Measurements from ENCODE around the gene WWOX. TPM values are rescaled to one million over a fixed set of nuclear protein-coding genes. Genes with fewer than 3 reads are reported as not detected.
A peak's percentile ranks its signal among the peaks of the same experiment; 100 is the strongest.

WWOX gene
- total RNA-seq, 1 donor from 2014 or later, result 16.7 TPM

DNA sequence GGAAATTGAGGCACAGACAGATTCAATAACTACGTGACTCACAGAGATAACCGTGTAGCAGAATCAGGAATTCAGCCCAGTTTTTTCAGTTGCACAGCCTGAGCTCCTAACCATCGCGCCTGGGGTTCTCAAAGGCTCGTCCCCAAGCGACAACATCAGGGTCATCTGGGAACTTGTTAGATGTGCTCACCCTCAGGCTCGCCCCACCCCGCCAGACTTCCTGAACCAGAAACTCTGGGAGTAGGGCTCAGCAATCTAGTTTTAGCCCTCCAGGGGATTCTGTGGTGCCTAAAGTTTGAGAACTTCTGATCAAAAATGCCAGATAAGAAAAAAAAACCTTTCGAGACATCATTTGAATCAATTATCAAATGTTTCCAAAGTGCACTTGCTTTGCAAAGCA lies 559.8 kb downstream of the WWOX start:
- Histone ChIP-seq H3K36me3 (ENCODE audit: control insufficient read depth in 3 of 3, insufficient read depth in 3 of 3, low read length in 3 of 3) (no peaks in the 10 kb centered on the region), H3K4me3 (ENCODE audit: low read length in 3 of 3) (no peak overlapping the region), H3K9ac (ENCODE audit: low read depth in 1 of 3, low read length in 3 of 3) (no peak overlapping the region), H3K4me1 (ENCODE audit: control insufficient read depth in 3 of 3, insufficient read depth in 3 of 3, low read length in 3 of 3) (peaks cover 3 to 14% (median 7%) of the 10 kb centered on the region in 3 donors), H3K9me3 (ENCODE audit: control insufficient read depth in 3 of 3, low read length in 3 of 3) (no peaks in the 10 kb centered on the region), H3K27ac (ENCODE audit: low read depth, low read length) (no peak overlapping the region), H3K27me3 (ENCODE audit: control insufficient read depth in 3 of 3, insufficient read depth in 3 of 3, low read length in 3 of 3) (no peaks in the 10 kb centered on the region)

DNA sequence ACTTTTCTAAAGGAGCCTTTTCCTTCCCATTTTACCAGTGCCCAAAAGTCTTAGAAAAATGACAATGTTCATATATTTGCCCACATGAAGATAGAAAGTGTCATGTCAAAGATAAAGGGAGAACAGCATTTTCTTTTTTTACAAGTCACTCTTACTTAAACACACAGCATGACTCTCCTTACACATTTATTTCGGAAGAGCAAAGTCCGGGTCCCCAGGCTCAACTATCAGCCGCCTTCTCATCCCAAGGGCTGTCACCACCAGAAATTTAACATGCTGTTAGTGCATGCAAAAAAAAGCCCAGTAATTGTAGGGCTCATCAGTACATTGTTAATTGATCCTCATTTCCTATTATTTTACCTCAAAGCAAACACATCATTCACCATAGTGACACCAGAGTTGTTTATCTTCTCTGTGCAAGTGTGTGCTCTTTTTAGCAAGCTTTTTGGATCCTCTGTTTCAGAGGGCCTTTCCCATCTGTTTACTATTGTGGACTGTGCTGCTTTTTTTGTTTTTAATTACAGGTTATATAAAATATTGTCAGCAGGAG lies 560.3 kb downstream of the WWOX start:
- peak overlapping the region; percentile 37 for H3K27ac ChIP-seq (ENCODE audit: low read depth, low read length)
- H3K4me1 ChIP-seq (ENCODE audit: control insufficient read depth in 3 of 3, insufficient read depth in 3 of 3, low read length in 3 of 3), result peaks cover 3 to 14% (median 7%) of the 10 kb centered on the region in 3 donors
- no peaks in the 10 kb centered on the region for H3K27me3 ChIP-seq (ENCODE audit: control insufficient read depth in 3 of 3, insufficient read depth in 3 of 3, low read length in 3 of 3)
- no peak overlapping the region for H3K4me3 ChIP-seq (ENCODE audit: low read length in 3 of 3)
- no peaks in the 10 kb centered on the region for H3K36me3 ChIP-seq (ENCODE audit: control insufficient read depth in 3 of 3, insufficient read depth in 3 of 3, low read length in 3 of 3)
- no peaks in the 10 kb centered on the region for H3K9me3 ChIP-seq (ENCODE audit: control insufficient read depth in 3 of 3, low read length in 3 of 3)
- no peak overlapping the region for H3K9ac ChIP-seq (ENCODE audit: low read depth in 1 of 3, low read length in 3 of 3)

DNA sequence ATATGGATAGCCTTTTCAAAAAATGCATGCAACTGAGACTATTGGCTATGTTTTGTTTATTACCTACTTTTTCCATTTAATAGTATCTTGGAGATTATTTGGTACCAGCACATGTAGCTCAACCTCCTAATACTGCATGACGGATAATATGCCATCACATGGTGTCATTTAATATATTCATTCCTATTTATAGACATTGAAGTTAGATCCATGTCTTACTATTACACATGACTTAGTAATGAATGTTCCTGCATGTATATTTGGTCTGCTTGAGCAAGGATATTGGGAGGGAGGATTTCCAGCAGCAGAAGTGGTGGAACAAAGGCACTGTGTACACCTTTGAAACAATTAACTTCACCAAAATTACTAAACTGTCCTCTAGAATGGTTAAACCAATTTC lies 561.3 kb downstream of the WWOX start:
- Histone ChIP-seq H3K9me3 (ENCODE audit: control insufficient read depth in 3 of 3, low read length in 3 of 3) (no peaks in the 10 kb centered on the region), H3K36me3 (ENCODE audit: control insufficient read depth in 3 of 3, insufficient read depth in 3 of 3, low read length in 3 of 3) (no peaks in the 10 kb centered on the region), H3K27me3 (ENCODE audit: control insufficient read depth in 3 of 3, insufficient read depth in 3 of 3, low read length in 3 of 3) (no peaks in the 10 kb centered on the region), H3K27ac (ENCODE audit: low read depth, low read length) (peak overlapping the region; percentile 59), H3K4me3 (ENCODE audit: low read length in 3 of 3) (no peak overlapping the region), H3K9ac (ENCODE audit: low read depth in 1 of 3, low read length in 3 of 3) (no peak overlapping the region), H3K4me1 (ENCODE audit: control insufficient read depth in 3 of 3, insufficient read depth in 3 of 3, low read length in 3 of 3) (peaks cover 3 to 14% (median 5%) of the 10 kb centered on the region in 3 donors)

DNA sequence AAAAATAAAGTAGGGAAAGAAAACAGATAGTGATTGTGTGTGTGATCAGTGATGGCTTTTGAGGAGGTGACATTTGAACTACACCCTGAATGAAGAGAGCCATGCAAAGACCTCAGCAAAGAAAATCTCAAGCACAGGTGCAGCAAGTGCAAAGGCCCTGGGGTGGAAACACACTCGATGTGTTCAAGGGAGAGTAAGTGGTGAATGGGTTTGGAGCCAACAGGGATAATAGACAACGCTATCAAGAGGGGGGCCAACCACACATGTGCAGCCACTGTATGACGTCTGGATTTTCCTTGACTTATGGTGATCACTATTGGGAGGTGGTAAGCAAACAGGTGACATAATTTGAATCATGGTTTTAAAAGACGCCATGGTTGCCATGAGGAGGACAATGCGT lies 564.2 kb downstream of the WWOX start:
- H3K4me1 ChIP-seq (ENCODE audit: control insufficient read depth in 3 of 3, insufficient read depth in 3 of 3, low read length in 3 of 3), result peaks cover 3 to 14% (median 5%) of the 10 kb centered on the region in 3 donors
- H3K9me3 ChIP-seq (ENCODE audit: control insufficient read depth in 3 of 3, low read length in 3 of 3), result no peaks in the 10 kb centered on the region
- no peak overlapping the region for H3K4me3 ChIP-seq (ENCODE audit: low read length in 3 of 3)
- no peaks in the 10 kb centered on the region for H3K36me3 ChIP-seq (ENCODE audit: control insufficient read depth in 3 of 3, insufficient read depth in 3 of 3, low read length in 3 of 3)
- H3K27me3 ChIP-seq (ENCODE audit: control insufficient read depth in 3 of 3, insufficient read depth in 3 of 3, low read length in 3 of 3), result no peaks in the 10 kb centered on the region
- no peak overlapping the region for H3K9ac ChIP-seq (ENCODE audit: low read depth in 1 of 3, low read length in 3 of 3)
- no peak overlapping the region for H3K27ac ChIP-seq (ENCODE audit: low read depth, low read length)

DNA sequence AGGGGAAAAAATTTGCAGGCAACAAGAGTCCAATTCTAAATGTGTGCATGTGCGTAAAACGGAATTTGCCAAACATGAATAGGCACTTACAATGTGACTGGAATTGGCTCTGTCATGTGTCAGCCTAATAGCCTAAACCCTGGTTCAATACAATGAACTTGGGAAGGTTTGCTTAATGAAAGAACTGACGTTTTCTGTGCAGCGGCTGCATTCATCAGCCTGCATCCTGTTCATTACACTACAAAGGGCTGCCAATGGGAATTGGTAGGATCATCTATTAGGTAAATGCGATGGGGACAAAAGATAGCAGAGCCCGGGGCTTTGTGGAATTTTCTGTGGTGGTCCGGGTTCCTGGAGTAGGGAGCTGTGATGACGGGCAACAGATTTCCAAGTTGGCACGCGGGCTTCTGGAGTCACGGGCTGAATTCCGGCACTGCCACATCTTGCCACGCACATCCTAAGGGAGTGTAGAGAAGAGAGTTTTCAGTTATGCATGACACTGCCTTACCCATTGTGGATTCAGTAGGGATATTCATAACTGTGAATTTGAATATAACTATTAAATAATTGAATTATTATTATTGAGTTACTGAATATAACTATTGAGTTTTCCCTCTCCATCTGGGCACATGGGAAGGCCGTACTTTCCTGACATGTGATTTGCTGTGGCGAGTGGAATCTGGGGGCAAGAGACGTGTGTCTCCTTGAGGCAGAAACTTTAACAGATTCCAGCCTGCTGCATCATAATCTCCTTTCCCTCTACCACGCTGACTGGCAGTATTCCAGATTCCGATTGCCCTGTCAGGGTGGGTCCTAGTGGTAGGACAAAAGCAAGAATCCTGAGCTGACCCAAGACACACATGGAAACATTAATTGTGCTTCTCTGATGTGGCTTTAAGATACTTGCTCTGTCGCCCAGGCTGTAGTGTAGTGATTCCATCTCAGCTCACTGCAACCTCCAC lies 565.6 kb downstream of the WWOX start:
- Histone ChIP-seq H3K9ac (ENCODE audit: low read depth in 1 of 3, low read length in 3 of 3) (no peak overlapping the region), H3K27ac (ENCODE audit: low read depth, low read length) (no peak overlapping the region), H3K36me3 (ENCODE audit: control insufficient read depth in 3 of 3, insufficient read depth in 3 of 3, low read length in 3 of 3) (no peaks in the 10 kb centered on the region), H3K9me3 (ENCODE audit: control insufficient read depth in 3 of 3, low read length in 3 of 3) (no peaks in the 10 kb centered on the region), H3K27me3 (ENCODE audit: control insufficient read depth in 3 of 3, insufficient read depth in 3 of 3, low read length in 3 of 3) (no peaks in the 10 kb centered on the region), H3K4me3 (ENCODE audit: low read length in 3 of 3) (no peak overlapping the region), H3K4me1 (ENCODE audit: control insufficient read depth in 3 of 3, insufficient read depth in 3 of 3, low read length in 3 of 3) (peaks cover 7 to 20% (median 11%) of the 10 kb centered on the region in 3 donors)

DNA sequence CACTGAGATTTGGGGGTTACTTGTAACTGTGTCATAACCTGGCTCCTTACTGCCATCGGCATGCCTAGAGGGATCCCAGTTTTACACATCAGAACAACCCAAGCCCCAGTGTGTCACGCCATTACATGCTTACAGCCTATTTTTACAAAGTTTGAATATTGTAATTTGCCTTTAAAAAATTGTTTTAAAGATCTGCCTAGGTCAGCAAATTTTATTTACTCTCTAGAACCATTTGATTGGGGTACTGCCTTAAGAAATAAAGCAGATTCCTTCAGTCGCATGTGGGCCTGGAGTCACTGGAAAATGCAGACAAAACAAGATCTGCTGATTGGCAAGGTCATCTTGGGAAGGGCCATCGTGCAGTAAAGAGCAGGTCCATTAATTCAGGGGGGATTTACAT lies 566.9 kb downstream of the WWOX start:
- H3K9me3 ChIP-seq (ENCODE audit: control insufficient read depth in 3 of 3, low read length in 3 of 3), result no peaks in the 10 kb centered on the region
- H3K4me1 ChIP-seq (ENCODE audit: control insufficient read depth in 3 of 3, insufficient read depth in 3 of 3, low read length in 3 of 3), result peaks cover 7 to 16% (median 8%) of the 10 kb centered on the region in 3 donors
- H3K27me3 ChIP-seq (ENCODE audit: control insufficient read depth in 3 of 3, insufficient read depth in 3 of 3, low read length in 3 of 3), result no peaks in the 10 kb centered on the region
- no peaks in the 10 kb centered on the region for H3K36me3 ChIP-seq (ENCODE audit: control insufficient read depth in 3 of 3, insufficient read depth in 3 of 3, low read length in 3 of 3)
- H3K4me3 ChIP-seq (ENCODE audit: low read length in 3 of 3), result no peak overlapping the region
- no peak overlapping the region for H3K9ac ChIP-seq (ENCODE audit: low read depth in 1 of 3, low read length in 3 of 3)
- no peak overlapping the region for H3K27ac ChIP-seq (ENCODE audit: low read depth, low read length)

DNA sequence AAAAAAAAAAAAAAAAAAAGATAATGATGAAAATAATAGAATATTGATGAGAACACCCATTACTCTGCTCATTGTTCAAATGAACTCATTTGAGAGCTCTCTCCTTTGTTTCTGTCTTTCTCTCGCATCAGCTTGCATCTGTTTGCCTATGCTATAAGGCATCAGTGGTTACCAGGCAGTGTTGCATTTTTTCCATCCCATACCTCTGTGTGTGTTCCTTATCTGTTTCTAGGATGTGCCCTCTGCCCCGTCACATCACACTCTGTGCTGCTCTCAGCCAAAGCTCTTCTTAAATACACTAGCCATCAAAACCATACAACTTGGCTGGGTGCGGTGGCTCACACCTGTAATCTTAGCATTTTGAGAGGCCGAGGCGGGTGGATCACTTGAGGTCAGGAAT lies 568.2 kb downstream of the WWOX start:
- no peak overlapping the region for H3K27ac ChIP-seq (ENCODE audit: low read depth, low read length)
- H3K27me3 ChIP-seq (ENCODE audit: control insufficient read depth in 3 of 3, insufficient read depth in 3 of 3, low read length in 3 of 3), result no peaks in the 10 kb centered on the region
- H3K9ac ChIP-seq (ENCODE audit: low read depth in 1 of 3, low read length in 3 of 3), result no peak overlapping the region
- no peaks in the 10 kb centered on the region for H3K9me3 ChIP-seq (ENCODE audit: control insufficient read depth in 3 of 3, low read length in 3 of 3)
- H3K4me1 ChIP-seq (ENCODE audit: control insufficient read depth in 3 of 3, insufficient read depth in 3 of 3, low read length in 3 of 3), result peaks cover 7 to 10% (median 8%) of the 10 kb centered on the region in 3 donors
- H3K4me3 ChIP-seq (ENCODE audit: low read length in 3 of 3), result no peak overlapping the region
- no peaks in the 10 kb centered on the region for H3K36me3 ChIP-seq (ENCODE audit: control insufficient read depth in 3 of 3, insufficient read depth in 3 of 3, low read length in 3 of 3)

DNA sequence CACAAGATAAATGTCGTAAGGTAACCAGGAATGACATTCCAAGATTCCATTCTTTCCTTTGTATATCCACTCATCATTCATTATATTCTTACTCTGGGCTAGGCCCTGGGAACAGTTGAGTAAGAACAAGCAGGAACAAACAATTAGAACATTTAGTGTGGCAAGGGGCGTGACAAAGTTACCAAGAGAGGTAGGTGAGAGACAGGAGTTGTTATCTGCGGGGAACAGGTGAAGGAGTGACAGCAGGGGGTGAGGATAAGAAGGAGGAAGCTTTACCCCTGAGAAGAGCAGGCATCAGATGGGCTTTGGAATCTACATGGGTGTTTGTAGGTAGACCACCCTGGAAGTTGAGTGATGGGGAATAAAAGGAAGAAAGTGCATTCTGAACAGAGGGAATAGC lies 568.9 kb downstream of the WWOX start:
- Histone ChIP-seq H3K4me3 (ENCODE audit: low read length in 3 of 3) (no peak overlapping the region), H3K9me3 (ENCODE audit: control insufficient read depth in 3 of 3, low read length in 3 of 3) (no peaks in the 10 kb centered on the region), H3K27me3 (ENCODE audit: control insufficient read depth in 3 of 3, insufficient read depth in 3 of 3, low read length in 3 of 3) (no peaks in the 10 kb centered on the region), H3K9ac (ENCODE audit: low read depth in 1 of 3, low read length in 3 of 3) (no peak overlapping the region), H3K4me1 (ENCODE audit: control insufficient read depth in 3 of 3, insufficient read depth in 3 of 3, low read length in 3 of 3) (peaks cover 7 to 10% (median 8%) of the 10 kb centered on the region in 3 donors), H3K27ac (ENCODE audit: low read depth, low read length) (no peak overlapping the region), H3K36me3 (ENCODE audit: control insufficient read depth in 3 of 3, insufficient read depth in 3 of 3, low read length in 3 of 3) (no peaks in the 10 kb centered on the region)

DNA sequence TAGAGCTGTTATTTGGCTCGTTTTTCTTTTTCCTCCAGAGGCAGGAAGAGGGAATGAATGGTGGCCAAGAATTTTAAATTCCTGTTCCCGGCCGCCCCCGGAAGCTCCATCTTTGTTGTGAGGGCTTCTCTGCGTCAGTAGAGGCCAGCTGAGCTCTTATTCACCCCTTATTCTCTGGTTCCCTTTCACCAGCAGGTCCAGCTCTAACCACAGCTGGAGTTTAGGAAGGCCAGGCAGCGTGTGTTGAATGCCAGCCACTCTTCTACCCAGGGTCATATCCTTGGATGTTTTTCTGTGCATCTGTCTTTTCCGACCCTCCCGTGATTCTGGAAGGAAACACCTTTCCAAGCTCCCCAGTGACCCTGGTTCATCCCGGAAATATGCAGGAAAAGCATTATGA lies 570.5 kb downstream of the WWOX start:
- Histone ChIP-seq H3K4me3 (ENCODE audit: low read length in 3 of 3) (no peak overlapping the region), H3K9me3 (ENCODE audit: control insufficient read depth in 3 of 3, low read length in 3 of 3) (no peaks in the 10 kb centered on the region), H3K36me3 (ENCODE audit: control insufficient read depth in 3 of 3, insufficient read depth in 3 of 3, low read length in 3 of 3) (no peaks in the 10 kb centered on the region), H3K4me1 (ENCODE audit: control insufficient read depth in 3 of 3, insufficient read depth in 3 of 3, low read length in 3 of 3) (peaks cover 7 to 10% (median 8%) of the 10 kb centered on the region in 3 donors), H3K27me3 (ENCODE audit: control insufficient read depth in 3 of 3, insufficient read depth in 3 of 3, low read length in 3 of 3) (no peaks in the 10 kb centered on the region), H3K9ac (ENCODE audit: low read depth in 1 of 3, low read length in 3 of 3) (peak overlapping the region in 1 of 3 donors; percentile 33), H3K27ac (ENCODE audit: low read depth, low read length) (peak overlapping the region; percentile 19)
